DND-41 (cell line): ENCODE results near the gene CACNA1D.

Experiments
- ATAC-seq: fragments of 200-7000 bp; cut with Tn5 transposase; 3 replicates; pipeline ENCODE4 v1.9.1; 2021; ENCODE audit warnings: low read depth; ENCODE audit not compliant: insufficient read depth
- DNase-seq: peaks from one replicate; pipeline ENCODE4 v3.0.0-alpha.2; 2020
- H2AFZ ChIP-seq: 2 replicates; pipeline ENCODE4 v1.6.0; 2012; ENCODE audit warnings: low read depth, low read length
- H3K27ac ChIP-seq: 2 replicates; pipeline ENCODE4 v1.5.1; 2012; ENCODE audit warnings: low read length, inconsistent platforms
- H3K27me3 ChIP-seq: fragments of 200-600 bp; sonication (generic); 2 replicates; pipeline ENCODE4 v1.6.0; 2012; ENCODE audit warnings: low read length, mild to moderate bottlenecking, inconsistent platforms; ENCODE audit not compliant: insufficient read depth, poor library complexity
- H3K36me3 ChIP-seq: 2 replicates; pipeline ENCODE4 v1.5.1; 2012; ENCODE audit warnings: low read length, inconsistent platforms; ENCODE audit not compliant: insufficient read depth
- H3K4me1 ChIP-seq: 2 replicates; pipeline ENCODE4 v1.5.1; 2012; ENCODE audit warnings: mild to moderate bottlenecking, low read length; ENCODE audit not compliant: insufficient read depth
- H3K4me2 ChIP-seq: 2 replicates; pipeline ENCODE4 v1.6.0; 2012; ENCODE audit warnings: mild to moderate bottlenecking, moderate library complexity, low read length, inconsistent platforms; ENCODE audit not compliant: insufficient read depth
- H3K4me3 ChIP-seq, 2 experiments: fragments of 200-600 bp in 1 of 2; shearing (Covaris generic) in 1 of 2; 2 replicates each; pipeline ENCODE4 v1.5.1; 2012 to 2016; ENCODE audit warnings: inconsistent platforms in 2 of 2, low read length in 2 of 2, mild to moderate bottlenecking in 2 of 2, low read depth in 1 of 2, moderate library complexity in 1 of 2
- H3K79me2 ChIP-seq: 2 replicates; pipeline ENCODE4 v1.6.0; 2012; ENCODE audit warnings: low read length, inconsistent platforms; ENCODE audit not compliant: insufficient read depth
- H3K9ac ChIP-seq: 2 replicates; pipeline ENCODE4 v1.6.0; 2012; ENCODE audit warnings: low read depth, mild to moderate bottlenecking, inconsistent platforms, low read length, moderate library complexity
- H3K9me3 ChIP-seq: 2 replicates; pipeline ENCODE4 v1.5.1; 2012; ENCODE audit warnings: low read length, moderate library complexity, mild to moderate bottlenecking, inconsistent platforms; ENCODE audit not compliant: insufficient read depth, severe bottlenecking
- H4K20me1 ChIP-seq: 2 replicates; pipeline ENCODE4 v1.6.0; 2012; ENCODE audit warnings: low read length; ENCODE audit not compliant: insufficient read depth
- CTCF ChIP-seq: IDR thresholded peaks from 2 replicates; pipeline ENCODE4 v1.5.1; 2012; ENCODE audit warnings: borderline replicate concordance, low read length, moderate library complexity, mild to moderate bottlenecking; ENCODE audit not compliant: poor library complexity, severe bottlenecking; ENCODE audit errors: extremely low read depth
- EZH2 ChIP-seq: IDR thresholded peaks from 3 replicates; pipeline ENCODE4 v1.6.1; 2012; ENCODE audit warnings: borderline replicate concordance, low read depth, mild to moderate bottlenecking, moderate library complexity, low read length, inconsistent platforms; ENCODE audit not compliant: severe bottlenecking

Gene CACNA1D

DNA sequence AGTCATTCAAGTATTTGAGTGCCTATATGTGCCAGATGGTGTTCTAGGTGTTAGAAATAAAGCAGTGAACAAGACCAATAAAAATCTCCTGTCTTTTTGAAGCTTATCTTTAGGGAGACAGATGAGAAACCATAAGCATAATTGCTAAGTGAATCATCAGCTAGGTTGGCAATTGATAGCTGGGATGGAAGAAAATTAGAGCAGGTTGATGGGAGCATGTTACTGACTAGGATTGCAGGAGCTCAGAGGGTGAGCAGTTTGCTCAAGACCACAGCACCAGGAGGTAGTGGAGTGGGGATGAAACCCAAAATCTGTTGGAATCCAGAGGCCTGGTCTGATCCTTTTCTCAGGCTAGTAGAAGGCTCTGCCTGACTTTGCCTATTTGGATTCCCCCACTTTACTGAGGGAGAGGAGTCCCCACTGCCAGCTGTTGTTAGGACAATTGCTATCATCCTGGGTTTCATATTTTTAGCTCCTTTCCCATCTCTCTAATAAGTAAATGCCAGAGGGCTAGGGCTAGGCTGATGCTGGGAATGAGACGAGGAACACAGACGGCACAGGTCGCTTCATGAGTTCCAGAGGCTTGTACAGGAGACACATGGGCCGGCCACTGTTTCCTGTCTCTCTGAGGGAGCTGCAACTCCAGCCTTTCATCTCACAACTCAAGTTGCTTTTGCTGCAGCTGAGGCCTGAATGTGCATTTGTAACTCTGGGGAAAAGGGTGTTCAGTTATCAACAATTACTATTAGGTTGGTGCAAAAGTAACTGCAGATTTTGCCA is 102.9 kb downstream of the CACNA1D start:
- no peaks in the 10 kb centered on the region for H3K9me3 ChIP-seq
- H3K27ac ChIP-seq = no peak overlapping the region
- H2AFZ ChIP-seq = no peak overlapping the region
- no peak for TF ChIP-seq CTCF
- TF ChIP-seq EZH2 = no peak
- H3K27me3 ChIP-seq = peaks cover 7% of the 10 kb centered on the region
- H4K20me1 ChIP-seq = no peaks in the 10 kb centered on the region
- no peaks in the 10 kb centered on the region for H3K4me1 ChIP-seq
- no peaks in the 10 kb centered on the region for H3K36me3 ChIP-seq
- no peaks in the 10 kb centered on the region for H3K79me2 ChIP-seq
- H3K4me2 ChIP-seq = no peak overlapping the region
- peak; percentile 80 for ATAC-seq
- H3K4me3 ChIP-seq = no peak overlapping the region
- peak; percentile 29 for DNase-seq
- no peak overlapping the region for H3K9ac ChIP-seq

DNA sequence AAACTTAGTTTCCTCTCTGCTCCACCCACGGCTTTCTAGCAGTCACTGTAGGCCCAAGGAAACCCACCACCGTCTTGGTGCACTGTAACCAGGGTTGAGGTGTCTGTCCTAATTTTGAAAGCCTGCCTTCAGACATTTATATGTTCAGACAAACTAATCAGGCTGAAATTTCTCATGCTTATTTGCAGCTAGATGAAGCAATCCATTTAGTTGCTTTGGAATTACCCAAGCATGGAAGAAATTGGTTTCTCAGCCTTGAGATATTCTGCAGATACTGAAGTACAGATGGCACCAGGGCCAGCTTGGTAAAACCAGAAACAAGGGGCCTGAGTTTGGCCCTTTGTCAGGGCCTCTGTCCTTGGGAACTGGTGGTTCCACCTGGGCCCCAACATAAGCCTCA is 105.4 kb downstream of the CACNA1D start:
- Histone ChIP-seq H3K4me2 (no peak overlapping the region), H2AFZ (no peak overlapping the region), H3K79me2 (no peaks in the 10 kb centered on the region), H3K9me3 (no peaks in the 10 kb centered on the region), H3K4me1 (no peaks in the 10 kb centered on the region), H3K4me3 (no peak overlapping the region), H3K36me3 (no peaks in the 10 kb centered on the region), H3K9ac (no peak overlapping the region), H3K27me3 (peaks cover 4% of the 10 kb centered on the region), H3K27ac (no peak overlapping the region), H4K20me1 (no peaks in the 10 kb centered on the region)
- ATAC-seq (no peak), DNase-seq (no peak)
- TF ChIP-seq CTCF (no peak), EZH2 (no peak)

GRCh38 chr3:53602866-53603265 is 108.5 kb downstream of the CACNA1D start:
- peaks cover 4% of the 10 kb centered on the region for H3K9me3 ChIP-seq
- no peaks in the 10 kb centered on the region for H4K20me1 ChIP-seq
- no peaks in the 10 kb centered on the region for H3K27me3 ChIP-seq
- no peak overlapping the region for H3K27ac ChIP-seq
- no peaks in the 10 kb centered on the region for H3K4me1 ChIP-seq
- H3K79me2 ChIP-seq = no peaks in the 10 kb centered on the region
- DNase-seq (no peak), ATAC-seq (no peak)
- H3K4me3 ChIP-seq = no peak overlapping the region
- H3K9ac ChIP-seq = no peak overlapping the region
- no peak for TF ChIP-seq CTCF
- TF ChIP-seq EZH2 = no peak
- H2AFZ ChIP-seq = no peak overlapping the region
- H3K4me2 ChIP-seq = no peak overlapping the region
- H3K36me3 ChIP-seq = no peaks in the 10 kb centered on the region
